Measurements from ENCODE around the gene GPR155. TPM values are rescaled to one million over a fixed set of nuclear protein-coding genes. Genes with fewer than 3 reads are reported as not detected.
"Not testable (repeated sequence)": the region's sequence is repeated elsewhere in the genome, so short reads cannot be mapped to it uniquely, and the experiment has no call there.

The GPR155 gene
- polyA plus RNA-seq, 4 donors = 6.1 to 12.1 (median 8.1) TPM

- no peak for DNase-seq (ENCODE audit: low read depth in 4 of 4, low spot score in 3 of 4)
These were observed 5.1 kb upstream of the GPR155 start for GRCh38 chr2:174491947-174492346.

- no peak for DNase-seq (ENCODE audit: low read depth in 4 of 4, low spot score in 3 of 4)
These were observed 3.2 kb upstream of the GPR155 start for GRCh38 chr2:174490051-174490450.

- DNase-seq (ENCODE audit: low read depth in 4 of 4, low spot score in 3 of 4) = not testable (repeated sequence)
These were observed 2.7 kb upstream of the GPR155 start for GRCh38 chr2:174489520-174489919.

GRCh38 chr2:174487820-174488162 lies 962 bp upstream of the GPR155 start:
- no peak for DNase-seq (ENCODE audit: low read depth in 4 of 4, low spot score in 3 of 4)

- DNase-seq (ENCODE audit: low read depth in 4 of 4, low spot score in 3 of 4) = peak; percentile 92 to 97 (median 96)
These were observed 435 bp upstream of the GPR155 start for GRCh38 chr2:174487108-174487819.

GRCh38 chr2:174485788-174486562 lies 854 bp downstream of the GPR155 start:
- no peak for DNase-seq (ENCODE audit: low read depth in 4 of 4, low spot score in 3 of 4)

- not testable (repeated sequence) for DNase-seq (ENCODE audit: low read depth in 4 of 4, low spot score in 3 of 4)
These were observed 1.8 kb downstream of the GPR155 start for GRCh38 chr2:174485045-174485444.

- no peak for DNase-seq (ENCODE audit: low read depth in 4 of 4, low spot score in 3 of 4)
These were observed 2.3 kb downstream of the GPR155 start for GRCh38 chr2:174484573-174484972.

GRCh38 chr2:174482854-174483253 lies 4.0 kb downstream of the GPR155 start:
- DNase-seq (ENCODE audit: low read depth in 4 of 4, low spot score in 3 of 4) = no peak

- no peak for DNase-seq (ENCODE audit: low read depth in 4 of 4, low spot score in 3 of 4)
These were observed 9.1 kb downstream of the GPR155 start for GRCh38 chr2:174477759-174478158.

- DNase-seq (ENCODE audit: low read depth in 4 of 4, low spot score in 3 of 4) = no peak
These were observed 13.0 kb downstream of the GPR155 start for GRCh38 chr2:174473796-174474195.

- no peak for DNase-seq (ENCODE audit: low read depth in 4 of 4, low spot score in 3 of 4)
These were observed 21.5 kb downstream of the GPR155 start for GRCh38 chr2:174465327-174465726.

GRCh38 chr2:174461221-174461620 lies 25.6 kb downstream of the GPR155 start:
- DNase-seq (ENCODE audit: low read depth in 4 of 4, low spot score in 3 of 4) = no peak

- no peak for DNase-seq (ENCODE audit: low read depth in 4 of 4, low spot score in 3 of 4)
These were observed 32.3 kb downstream of the GPR155 start for GRCh38 chr2:174454566-174454965.

GRCh38 chr2:174450021-174450816 lies 36.6 kb downstream of the GPR155 start:
- DNase-seq (ENCODE audit: low read depth in 4 of 4, low spot score in 3 of 4) = no peak

GRCh38 chr2:174449033-174449432 lies 37.8 kb downstream of the GPR155 start:
- no peak for DNase-seq (ENCODE audit: low read depth in 4 of 4, low spot score in 3 of 4)

GRCh38 chr2:174446531-174446930 lies 40.3 kb downstream of the GPR155 start:
- no peak for DNase-seq (ENCODE audit: low read depth in 4 of 4, low spot score in 3 of 4)

GRCh38 chr2:174445248-174445647 lies 41.6 kb downstream of the GPR155 start:
- DNase-seq (ENCODE audit: low read depth in 4 of 4, low spot score in 3 of 4) = no peak

- DNase-seq (ENCODE audit: low read depth in 4 of 4, low spot score in 3 of 4) = no peak
These were observed 42.1 kb downstream of the GPR155 start for GRCh38 chr2:174444761-174445160.

GRCh38 chr2:174442546-174443510 lies 44.0 kb downstream of the GPR155 start:
- DNase-seq (ENCODE audit: low read depth in 4 of 4, low spot score in 3 of 4) = no peak

Data from right renal pelvis (tissue), 4 donors.